ENCODE data around the gene PHF24. TPM values are rescaled to one million over a fixed set of nuclear protein-coding genes. Genes with fewer than 3 reads are reported as not detected.
"Not testable (repeated sequence)": the region's sequence is repeated elsewhere in the genome, so short reads cannot be mapped to it uniquely, and the experiment has no call there.

PHF24 gene
- total and polyA plus RNA-seq, 9 donors: 0.10 to 1.0 (median 0.36) TPM; not detected in 1

- DNase-seq: no peak
- H3K4me3 ChIP-seq: no peak overlapping the region
- TF ChIP-seq EP300 (IDR thresholded peaks at IDR 0.05) (no peak), POLR2A (IDR thresholded peaks at IDR 0.05) (no peak), CTCF (IDR thresholded peaks at IDR 0.05) (no peak)
- no peaks in the 10 kb centered on the region for H3K27me3 ChIP-seq
- H3K9me3 ChIP-seq: no peaks in the 10 kb centered on the region
- H3K4me1 ChIP-seq (ENCODE audit: insufficient read depth): no peaks in the 10 kb centered on the region
- H3K36me3 ChIP-seq: no peaks in the 10 kb centered on the region
- intact Hi-C loops (cut with DNase I): no loop called here
- no peak overlapping the region for H3K27ac ChIP-seq
- 29 to 37% (median 32%) methylated on average over 7 of the region's 7 CpGs for WGBS, 3 donors
These were observed 28.5 kb upstream of the PHF24 start for GRCh38 chr9:34929506-34930102.

GRCh38 chr9:34939989-34940388, 18.1 kb upstream of the PHF24 start:
- H3K36me3 ChIP-seq; H3K4me3 ChIP-seq; H3K27me3 ChIP-seq; H3K4me1 ChIP-seq (ENCODE audit: insufficient read depth); DNase-seq; H3K27ac ChIP-seq; intact Hi-C loops (cut with DNase I); H3K9me3 ChIP-seq: not testable (repeated sequence)

- Histone ChIP-seq H3K36me3 (no peaks in the 10 kb centered on the region), H3K4me1 (ENCODE audit: insufficient read depth) (no peaks in the 10 kb centered on the region), H3K27me3 (no peaks in the 10 kb centered on the region), H3K9me3 (no peaks in the 10 kb centered on the region), H3K4me3 (no peak overlapping the region), H3K27ac (no peak overlapping the region)
- intact Hi-C loops (cut with DNase I): no loop called here
- TF ChIP-seq CTCF (IDR thresholded peaks at IDR 0.05): no peak
- no peak for TF ChIP-seq EP300 (IDR thresholded peaks at IDR 0.05)
- no peak for TF ChIP-seq POLR2A (IDR thresholded peaks at IDR 0.05)
- no peak for DNase-seq
- 82 to 88% (median 88%) methylated on average over 2 of the region's 2 CpGs for WGBS, 3 donors
These were observed 9.6 kb upstream of the PHF24 start for GRCh38 chr9:34948451-34948850.

GRCh38 chr9:34954225-34954624, 3.9 kb upstream of the PHF24 start:
- Histone ChIP-seq H3K4me1 (ENCODE audit: insufficient read depth) (no peaks in the 10 kb centered on the region), H3K36me3 (no peaks in the 10 kb centered on the region), H3K27ac (no peak overlapping the region), H3K27me3 (no peaks in the 10 kb centered on the region), H3K9me3 (no peaks in the 10 kb centered on the region), H3K4me3 (no peak overlapping the region)
- intact Hi-C loops (cut with DNase I): no loop called here
- WGBS, 3 donors: 90 to 94% (median 94%) methylated on average over 2 of the region's 2 CpGs
- TF ChIP-seq POLR2A (IDR thresholded peaks at IDR 0.05) (no peak), EP300 (IDR thresholded peaks at IDR 0.05) (no peak), CTCF (IDR thresholded peaks at IDR 0.05) (no peak)
- DNase-seq: no peak

GRCh38 chr9:34956066-34956465, 2.0 kb upstream of the PHF24 start:
- DNase-seq; H3K4me3 ChIP-seq; H3K27ac ChIP-seq; H3K9me3 ChIP-seq; H3K27me3 ChIP-seq; intact Hi-C loops (cut with DNase I); H3K36me3 ChIP-seq; H3K4me1 ChIP-seq (ENCODE audit: insufficient read depth): not testable (repeated sequence)
- 86 to 92% (median 87%) methylated on average over 7 of the region's 7 CpGs for WGBS, 3 donors
